ENCODE data around the gene RASSF3.
"Not testable (repeated sequence)": the region's sequence is repeated elsewhere in the genome, so short reads cannot be mapped to it uniquely, and the experiment has no call there.

Gene RASSF3

DNA sequence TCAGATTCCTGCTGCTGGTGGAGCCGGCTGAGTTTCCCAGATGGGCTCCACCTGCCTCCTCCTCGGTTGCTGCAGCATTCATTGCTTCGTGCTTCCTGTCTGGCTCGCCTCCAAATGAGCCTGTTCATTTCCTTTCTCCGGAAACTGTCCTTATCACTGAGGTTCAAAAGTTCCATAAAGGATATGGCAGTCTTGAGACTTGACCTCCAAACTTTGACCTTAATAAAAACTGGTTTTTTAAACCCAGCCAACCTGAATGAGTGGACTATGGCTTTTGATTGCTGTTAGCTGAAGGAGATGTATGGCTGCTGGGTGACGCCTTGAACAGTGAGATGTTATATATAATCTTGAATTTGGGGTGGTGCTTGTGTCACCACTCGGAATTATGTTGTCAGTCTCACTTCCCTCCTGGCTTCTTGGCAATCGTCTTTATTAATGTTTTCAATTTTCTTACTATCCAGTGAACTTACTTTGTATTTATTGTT is 62.7 kb downstream of the RASSF3 start:
- peak; percentile 47 for DNase-seq

DNA sequence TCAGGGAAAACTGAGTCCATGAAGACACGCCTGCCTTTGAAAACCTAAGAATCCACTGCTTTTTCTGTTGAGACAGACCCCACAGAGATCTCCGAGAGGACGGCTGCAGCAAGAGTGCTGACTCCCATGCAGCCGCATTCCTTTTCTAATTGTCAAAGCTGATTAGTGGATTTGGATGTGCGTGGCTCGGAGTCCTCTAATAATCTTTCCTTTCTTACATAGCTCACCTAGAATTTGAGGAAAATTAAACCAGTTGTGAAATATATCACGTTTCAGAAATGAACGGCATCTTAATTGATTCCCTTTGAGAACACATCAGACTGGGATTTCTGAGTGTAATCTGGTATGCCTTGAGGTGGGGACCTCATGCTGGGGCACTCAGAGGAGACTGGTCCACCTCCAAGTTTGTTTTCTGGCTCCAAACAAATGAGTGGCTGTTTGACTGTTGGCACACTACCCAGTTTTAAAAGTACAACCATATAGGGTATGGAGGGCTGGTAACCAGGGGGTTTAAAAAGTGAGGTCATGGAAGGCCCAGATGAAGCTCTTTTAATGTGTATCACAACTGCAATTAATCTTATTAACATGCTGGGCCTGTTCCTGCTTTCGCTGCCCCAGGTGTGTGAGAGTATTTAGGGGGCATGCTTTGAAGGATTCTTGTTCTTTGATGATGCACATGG is 63.3 kb downstream of the RASSF3 start:
- DNase-seq: no peak

DNA sequence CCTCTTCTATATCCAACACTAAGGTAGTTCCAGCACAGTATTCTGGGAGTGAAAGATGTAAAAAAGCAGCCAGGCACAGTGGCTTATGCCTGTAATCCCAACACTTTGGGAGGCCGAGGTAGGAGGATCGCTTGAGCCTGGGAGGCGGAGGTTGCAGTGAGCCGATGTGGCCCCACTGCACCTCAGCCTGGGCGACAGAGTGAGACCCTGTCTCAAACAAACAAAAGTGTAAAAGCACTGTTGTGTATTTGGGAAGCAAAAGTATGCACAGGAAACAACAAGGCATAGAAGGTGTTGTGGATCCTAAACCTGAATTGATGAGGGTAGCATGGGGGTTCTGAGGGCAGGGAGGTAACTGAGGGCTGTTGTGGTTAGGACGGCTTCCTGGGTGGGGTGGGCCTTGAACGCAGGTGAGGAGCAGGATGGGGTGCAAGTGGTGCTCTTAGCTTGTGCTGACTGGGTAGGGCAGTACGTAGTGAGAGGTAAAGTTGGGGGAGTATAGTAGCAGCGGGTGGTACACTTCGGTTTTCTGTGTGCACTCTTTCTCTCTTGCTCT is 64.2 kb downstream of the RASSF3 start:
- peak; percentile 35 for DNase-seq

DNA sequence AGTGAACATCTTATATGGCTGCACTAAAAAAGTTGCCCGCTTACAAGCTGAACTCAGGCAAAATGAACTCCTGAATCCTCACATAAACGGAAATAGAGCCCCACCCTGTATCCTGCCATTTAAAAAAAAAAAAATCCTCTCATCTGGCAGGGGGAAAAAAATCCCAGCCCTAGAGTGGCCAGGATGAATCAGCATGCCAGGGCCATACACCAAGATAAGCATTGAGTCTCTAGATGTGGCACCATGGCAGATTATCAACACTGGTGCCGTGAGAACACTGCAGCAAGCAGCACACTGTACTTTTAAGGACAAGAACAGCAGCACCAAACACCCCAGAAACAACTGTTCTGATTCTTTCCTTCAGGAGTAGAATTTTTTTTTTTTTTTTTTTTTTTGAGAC is 65.5 kb downstream of the RASSF3 start:
- DNase-seq: no peak

DNA sequence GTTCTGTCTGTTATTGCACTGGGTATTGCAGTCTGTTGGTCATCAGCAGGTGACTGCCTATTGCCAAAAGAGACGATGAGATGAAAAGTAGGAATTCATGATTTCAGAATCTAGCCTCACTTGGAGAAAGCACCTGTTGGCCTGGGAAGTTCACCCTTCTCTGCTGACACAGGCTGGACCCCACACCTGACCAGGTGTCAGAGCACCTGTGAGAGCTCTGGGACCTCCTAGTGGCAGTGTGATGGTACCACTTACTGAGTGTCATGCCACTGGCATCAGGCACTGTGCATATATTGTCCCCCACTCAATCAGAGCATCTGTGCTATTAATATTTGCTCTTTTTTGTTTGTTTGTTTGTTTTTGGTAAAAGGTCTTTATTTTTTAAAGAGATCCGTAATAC is 68.0 kb downstream of the RASSF3 start:
- DNase-seq: no peak

DNA sequence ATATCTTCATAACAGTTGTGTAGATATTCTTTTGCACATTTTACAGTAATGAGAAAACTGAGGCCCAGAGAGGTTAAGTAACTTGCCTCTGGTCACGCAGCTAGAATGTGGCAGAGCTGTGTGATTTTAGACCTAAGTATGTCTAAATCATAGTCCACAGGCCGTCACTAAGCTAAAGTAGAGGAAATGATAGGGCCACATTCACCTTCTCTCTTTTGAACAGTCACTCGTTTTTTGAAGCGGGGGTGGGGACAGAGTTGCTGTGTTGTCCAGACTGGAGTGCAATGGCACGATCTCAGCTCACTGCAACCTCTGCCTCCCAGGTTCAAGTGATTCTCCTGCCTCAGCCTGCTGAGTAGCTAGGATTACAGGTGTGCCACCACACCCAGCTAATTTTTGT is 68.5 kb downstream of the RASSF3 start:
- no peak for DNase-seq

DNA sequence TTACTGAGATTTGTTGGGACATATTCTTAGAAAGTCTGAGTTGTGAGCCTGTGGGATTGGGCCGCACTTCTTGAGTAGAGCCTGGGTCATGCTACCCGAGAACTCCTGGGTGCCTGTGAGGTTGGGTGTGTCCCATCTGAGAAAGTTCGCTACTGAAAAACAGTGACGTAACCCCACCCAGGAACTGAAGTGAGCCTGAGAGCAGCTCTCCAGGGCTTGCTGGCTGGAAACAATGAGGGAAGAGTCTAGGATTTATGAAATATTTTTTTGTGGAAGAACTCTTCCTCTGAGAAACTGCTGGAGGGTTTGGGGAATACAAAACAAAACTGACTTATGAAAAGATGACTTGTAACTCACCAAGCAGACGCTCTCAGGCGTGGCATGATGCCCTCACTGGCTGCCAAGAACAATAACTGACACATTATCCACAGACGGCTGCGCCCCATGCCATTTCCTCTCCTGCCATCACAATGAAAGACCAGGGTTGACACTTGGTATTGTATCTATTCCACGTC is 69.2 kb downstream of the RASSF3 start:
- DNase-seq: peak; percentile 56

DNA sequence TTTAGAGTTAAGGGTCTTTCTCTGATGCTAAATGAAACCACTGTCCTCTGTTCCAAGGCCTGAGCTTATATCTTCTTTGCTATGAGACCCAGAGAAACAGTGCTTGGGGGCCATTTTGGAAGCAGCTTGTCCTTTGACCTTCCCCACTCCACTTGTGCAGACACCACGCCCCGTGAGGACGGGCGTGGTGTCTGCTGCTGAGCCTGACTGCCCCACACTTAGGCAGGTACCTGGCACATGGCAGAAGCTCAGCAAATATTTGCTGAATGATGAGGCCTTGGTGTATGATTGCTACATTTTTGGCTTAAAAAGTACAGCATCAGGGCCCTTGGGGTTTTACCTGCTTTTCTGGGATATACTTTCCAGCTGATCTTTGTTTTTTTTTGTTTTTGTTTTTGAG is 69.9 kb downstream of the RASSF3 start:
- no peak for DNase-seq

DNA sequence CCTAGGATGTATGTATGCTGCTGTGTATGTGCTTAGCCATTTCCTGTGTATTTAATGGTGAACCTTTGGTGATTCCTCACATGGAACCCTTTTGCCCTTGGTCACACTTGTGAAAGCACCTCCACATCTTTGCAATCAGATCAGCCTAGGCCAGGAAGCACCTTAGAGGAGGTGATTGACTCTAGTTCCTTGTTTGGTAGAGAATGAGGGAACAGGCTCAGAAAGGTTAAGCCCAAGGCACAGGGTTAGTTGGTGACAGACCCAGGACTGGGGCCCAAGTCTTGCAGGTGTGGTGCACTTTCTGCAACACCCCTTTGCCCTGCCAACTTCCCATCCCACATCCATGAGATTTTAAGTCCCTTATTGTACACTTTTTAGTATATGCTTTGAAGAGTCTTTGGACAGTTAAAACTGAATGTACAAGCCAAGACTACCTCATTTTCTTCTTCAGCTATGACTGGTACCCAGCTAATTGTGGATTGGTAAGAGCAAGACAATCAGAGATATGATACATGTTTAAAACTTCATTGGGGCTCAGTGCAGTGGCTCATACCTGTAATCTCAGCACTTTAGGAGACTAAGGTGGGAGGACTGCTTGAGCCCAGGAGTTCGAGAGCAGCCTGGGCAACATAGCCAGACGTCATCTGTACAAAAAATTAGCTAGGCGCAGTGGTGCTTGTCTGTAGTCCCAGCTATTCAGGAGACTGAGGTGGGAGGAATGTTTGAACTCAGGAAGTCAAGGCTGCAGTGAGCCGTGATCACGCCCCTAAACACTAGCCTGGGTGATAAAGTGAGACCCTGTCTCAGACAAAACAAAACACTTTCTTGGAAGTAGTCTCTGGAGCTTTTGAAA is 71.1 kb downstream of the RASSF3 start:
- DNase-seq: no peak

DNA sequence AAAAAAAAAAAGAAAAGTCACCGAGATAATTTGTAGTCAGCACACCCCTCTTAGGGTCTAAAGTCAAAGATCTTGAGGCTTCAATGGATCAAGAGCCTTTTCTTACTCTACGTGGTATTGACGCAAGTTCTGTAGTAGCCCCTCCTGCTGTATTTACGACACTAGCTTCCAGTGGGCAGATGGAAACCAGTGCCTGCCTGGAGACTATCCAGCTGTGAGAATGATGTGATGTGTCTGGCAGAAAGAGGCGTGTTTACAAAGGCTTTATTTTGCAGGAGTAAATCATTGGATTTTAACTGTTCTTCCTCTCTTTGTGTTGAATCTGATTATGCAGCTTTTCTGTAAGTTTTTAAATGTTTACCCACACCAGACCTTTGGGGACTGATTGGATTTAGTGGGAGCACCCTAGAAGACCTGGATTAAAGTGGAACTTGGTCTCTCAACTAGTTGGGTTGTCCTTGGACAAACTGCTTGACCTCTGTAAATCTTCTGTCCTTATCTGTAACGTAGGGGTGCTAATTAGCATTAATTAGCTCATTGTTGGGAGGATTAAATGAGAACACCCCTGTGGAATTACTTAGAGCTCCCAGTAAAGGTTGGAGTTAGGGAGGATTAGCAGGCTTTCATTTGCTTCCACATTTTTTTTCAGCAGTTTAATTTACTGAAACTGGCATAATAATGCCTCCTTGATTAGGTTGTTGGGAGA is 72.4 kb downstream of the RASSF3 start:
- DNase-seq: no peak

DNA sequence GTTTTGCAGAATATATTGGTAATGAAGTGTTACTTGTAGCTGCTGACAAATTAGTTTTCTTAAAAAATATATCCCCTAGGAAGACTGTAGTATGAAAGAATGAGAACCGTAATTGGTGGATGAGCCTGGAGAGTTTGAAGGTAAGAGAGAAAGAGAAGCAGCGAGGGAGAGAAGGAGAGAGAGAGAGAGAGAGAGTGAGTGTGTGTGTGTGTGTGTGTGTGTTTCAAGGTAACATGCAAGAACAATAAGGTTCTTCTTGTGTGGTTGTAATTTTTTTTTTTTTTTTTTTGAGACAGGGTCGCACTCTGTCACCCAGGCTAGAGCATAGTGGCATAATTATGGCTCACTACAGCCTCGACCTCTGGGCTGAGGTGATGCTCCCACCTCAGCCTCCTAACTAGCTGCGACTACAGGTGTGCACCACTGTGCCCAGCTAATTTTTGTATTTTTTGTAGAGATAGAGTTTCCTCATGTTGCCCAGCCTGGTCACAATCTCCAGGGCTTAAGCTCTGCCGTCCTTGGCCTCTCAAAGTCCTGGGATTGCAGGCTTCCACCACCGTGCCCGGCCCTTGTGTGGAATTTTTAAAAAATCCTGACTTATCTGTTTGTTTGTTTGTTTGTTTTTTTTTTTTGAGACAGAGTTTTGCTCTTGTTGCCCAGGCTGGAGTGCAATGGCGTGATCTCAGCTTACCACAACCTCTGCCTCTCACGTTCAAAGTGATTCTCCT is 73.7 kb downstream of the RASSF3 start:
- no peak for DNase-seq

DNA sequence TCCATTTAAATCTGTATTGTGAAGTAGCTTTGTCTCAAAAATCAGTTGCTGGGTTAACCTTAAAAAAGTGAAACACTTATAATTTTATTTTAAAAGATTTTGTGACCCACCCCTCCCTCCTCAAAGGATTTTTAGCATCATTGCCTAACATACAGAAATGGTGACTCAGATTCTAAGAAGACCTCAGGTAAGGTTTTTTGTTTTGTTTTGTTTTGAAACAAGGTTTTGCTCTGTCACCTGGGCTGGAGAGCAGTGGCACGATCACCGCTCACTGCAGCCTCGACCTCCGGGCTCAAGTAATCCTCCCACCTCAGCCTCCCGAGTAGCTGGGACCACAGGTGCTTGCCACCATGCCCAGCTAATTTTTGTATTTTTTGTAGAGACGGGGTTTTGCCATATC is 74.8 kb downstream of the RASSF3 start:
- no peak for DNase-seq

DNA sequence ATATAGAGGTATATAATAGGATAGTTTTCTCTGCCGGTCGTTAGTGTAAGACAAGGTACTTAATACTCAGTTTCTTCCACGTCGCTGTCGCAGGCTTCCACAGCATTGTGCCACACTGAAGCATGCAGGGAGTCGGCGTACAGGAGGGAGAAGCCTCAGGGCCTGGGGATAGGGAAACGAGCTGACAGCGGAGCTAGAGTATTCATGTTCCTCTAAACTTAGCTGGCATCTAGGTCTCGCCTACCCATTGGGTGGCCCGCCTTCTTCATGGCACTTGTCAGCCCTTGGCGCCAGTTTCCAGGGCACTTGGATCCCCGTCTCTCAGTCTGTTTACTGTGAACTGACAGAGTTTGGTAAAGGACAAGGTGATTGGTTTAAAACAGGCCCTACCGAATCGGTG is 75.3 kb downstream of the RASSF3 start:
- no peak for DNase-seq

DNA sequence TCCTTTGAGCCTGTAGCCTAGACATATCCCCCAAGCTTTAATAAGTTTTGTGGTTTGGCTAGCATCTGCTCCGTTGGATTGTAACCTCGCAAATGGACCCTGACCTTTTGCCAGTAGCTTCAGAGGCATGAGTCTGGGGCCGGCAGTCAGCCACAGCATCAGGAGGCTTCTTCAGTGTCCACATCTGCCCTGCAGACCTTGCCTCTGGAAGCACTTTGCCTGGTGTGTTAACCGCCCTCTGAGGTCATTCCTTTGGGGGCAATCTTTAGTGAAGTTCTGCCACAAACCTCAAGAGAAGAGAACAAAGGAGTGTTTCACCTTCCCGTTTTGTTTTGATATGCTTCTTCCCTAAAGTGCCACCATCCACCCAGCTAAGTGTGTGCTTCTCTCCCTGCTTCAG is 77.5 kb downstream of the RASSF3 start:
- no peak for DNase-seq

DNA sequence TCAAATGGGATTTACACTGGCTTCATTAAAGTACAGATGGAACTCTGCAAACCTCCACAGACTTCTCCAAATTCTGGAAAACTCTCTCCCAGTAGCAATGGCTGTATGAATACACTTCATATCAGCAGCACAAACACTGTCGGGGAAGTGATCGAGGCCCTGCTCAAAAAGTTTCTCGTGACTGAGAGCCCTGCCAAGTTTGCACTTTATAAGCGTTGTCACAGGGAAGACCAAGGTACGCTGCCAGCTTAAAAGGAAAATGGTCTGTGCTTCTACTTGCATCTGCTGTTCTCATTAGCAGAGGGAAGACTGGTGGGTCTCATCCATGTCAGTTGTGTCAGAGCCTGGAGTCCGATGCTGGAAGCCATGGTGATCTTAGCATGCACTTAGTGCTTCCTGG is 77.9 kb downstream of the RASSF3 start:
- no peak for DNase-seq

DNA sequence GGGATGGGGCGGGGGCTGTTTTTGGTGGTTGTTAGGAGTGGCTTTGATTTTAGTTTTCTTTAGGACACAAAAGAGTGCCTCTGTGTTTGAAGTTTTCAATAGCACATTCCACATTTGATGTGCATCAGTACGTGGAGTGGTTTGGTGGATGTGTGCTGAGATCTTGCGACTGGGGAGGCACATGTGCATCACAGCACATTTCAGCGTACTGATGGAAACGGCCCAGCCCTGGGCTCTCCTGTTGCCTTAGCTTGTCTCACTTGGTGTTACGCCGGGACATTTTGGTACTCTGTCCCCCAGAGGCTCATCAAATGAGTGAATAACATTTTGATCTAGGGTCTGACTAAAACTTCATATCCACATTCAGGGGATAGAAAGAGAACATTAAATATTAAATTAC is 78.4 kb downstream of the RASSF3 start:
- no peak for DNase-seq

DNA sequence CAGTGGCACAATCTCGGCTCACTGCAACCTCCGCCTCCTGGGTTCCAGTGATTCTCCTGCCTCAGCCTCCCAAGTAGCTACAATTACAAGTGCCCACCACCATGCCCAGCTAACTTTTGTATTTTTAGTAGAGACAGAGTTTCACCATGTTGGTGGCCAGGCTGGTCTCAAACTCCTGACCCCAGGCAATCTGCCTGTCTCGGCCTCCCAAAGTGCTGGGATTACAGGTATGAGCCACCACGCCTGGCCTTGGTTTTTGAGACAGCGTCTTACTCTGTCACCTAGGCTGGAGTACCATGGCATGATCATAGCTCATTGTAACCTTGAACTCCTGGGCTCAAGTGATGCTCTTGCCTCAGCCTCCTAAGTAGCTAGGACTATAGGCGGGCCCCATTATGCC is 79.9 kb downstream of the RASSF3 start:
- not testable (repeated sequence) for DNase-seq

DNA sequence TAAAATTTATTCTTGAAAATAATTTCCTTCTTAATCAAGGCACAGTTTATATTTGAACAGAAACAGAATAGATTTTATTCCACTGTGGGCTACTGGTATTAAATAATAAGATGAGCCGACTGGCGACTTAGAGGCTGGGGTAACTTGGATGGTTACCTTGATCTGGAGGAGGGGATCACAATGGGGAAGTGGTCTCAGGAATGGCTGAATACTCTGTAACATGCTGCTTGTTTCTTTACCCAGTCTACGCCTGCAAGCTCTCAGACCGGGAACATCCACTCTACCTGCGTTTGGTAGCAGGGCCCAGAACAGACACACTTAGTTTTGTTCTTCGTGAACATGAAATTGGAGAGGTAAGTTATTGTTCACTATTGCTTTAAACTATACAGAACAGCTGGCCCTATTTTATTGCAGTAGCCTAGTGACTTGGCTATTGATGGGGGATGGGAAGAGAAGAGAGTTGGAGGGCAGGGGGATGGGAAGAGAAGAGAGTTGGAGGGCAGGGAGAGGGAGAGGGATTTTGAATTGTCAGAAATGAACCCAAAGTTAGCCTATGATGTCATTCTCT is 81.0 kb downstream of the RASSF3 start:
- DNase-seq: no peak

DNA sequence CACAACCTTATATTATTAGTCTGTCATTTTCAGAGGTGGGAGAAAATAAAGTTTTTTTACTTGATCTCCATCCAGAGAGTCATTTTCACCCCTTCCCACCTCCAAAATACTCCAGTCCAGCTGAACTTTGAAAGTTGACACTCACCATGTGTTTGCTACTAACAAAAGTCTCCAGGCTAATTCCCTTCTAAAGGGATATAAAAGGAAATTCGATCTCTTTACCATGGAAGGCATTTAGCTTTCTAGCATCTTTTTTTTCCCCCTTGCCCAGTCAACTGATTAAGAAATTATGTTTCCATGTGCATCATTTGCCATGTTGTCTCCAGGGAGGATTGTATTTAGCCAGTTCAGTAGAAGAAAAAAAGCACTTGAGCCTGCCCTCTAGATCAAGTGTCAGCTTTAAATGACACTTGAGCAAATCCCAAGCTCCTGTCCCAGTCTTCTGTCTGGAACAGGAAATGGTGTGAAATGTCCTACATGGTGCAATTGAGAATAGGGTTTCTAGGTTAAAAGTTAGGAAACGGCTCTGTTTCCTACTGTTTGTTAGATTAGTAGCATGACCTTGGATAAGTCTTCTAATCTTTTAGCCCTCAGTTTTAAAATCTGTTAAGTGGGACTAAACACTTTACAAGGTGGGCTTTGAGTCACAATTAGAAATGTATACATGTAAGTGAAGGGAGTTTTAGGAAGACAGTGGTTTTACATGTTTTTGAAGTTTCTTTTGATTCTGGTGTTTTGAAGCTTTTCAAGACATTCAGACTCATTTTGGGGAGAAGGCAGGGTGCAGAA is 81.7 kb downstream of the RASSF3 start:
- DNase-seq: no peak

DNA sequence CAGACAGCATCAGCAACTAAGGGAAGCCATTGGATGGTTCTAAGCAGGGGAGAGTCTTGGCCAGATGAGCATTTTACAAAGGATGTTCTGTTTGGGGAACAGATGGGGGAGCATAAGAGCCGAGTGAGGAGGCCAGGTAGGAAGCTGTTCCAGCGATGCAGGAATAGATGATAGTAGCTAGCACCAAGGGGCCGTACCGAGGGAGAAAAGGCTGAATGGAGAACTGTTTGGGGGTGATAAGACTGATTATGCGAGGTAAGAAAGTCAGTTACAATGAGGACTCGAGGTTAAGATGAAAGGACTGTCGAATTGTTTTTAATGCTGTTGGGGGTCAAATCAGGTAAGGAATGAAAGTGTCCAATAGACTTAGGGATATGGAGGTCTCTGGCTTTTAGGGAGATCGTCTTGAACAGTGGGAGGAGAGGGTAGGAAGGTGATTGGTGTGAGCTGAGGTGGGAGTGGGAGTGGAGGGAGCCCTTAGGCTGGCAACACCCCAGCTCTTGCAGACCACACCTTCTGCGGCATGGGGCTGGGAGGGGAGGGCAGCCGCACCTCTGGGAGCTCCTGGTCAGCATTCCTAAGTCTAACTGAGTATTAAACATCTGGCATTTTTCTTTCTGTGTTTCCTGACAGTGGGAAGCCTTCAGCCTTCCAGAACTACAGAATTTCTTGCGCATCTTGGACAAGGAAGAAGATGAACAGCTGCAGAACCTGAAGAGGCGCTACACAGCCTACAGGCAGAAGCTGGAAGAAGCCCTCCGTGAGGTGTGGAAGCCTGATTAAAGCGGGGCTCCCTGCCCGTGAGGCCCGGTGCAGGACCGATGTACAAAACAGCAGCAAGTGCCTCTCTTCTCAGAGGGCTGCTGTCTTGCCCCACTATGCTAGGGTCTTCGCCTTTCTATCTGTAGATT is 84.1 kb downstream of the RASSF3 start:
- DNase-seq: no peak
